T-helper 1 cell treated with Interleukin-12 subunit alpha and Interleukin-12 subunit beta and Interleukin-4 antibody, amounts not matched to agents 30 ng/mL and 1 ng/mL, for 36 hours (primary cell): ENCODE data around the gene KATNBL1. TPM values are rescaled to one million over a fixed set of nuclear protein-coding genes. Genes with fewer than 3 reads are reported as not detected.
"Not testable (repeated sequence)": the region's sequence is repeated elsewhere in the genome, so short reads cannot be mapped to it uniquely, and the experiment has no call there.

ENCODE experiments used
- intact Hi-C: fragments of 100-400 bp; cut with micrococcal nuclease; formaldehyde crosslinking; loops from one replicate; pipeline ENCODE4 v1.15.1; 2024
- total RNA-seq: library from RNA; stranded (reverse); gene quantifications from 2 replicates; pipeline ENCODE4 v1.2.3, GENCODE V29; 2022

The KATNBL1 gene
- total RNA-seq, 1 donor from 2014 or later = 40.3 TPM

DNA sequence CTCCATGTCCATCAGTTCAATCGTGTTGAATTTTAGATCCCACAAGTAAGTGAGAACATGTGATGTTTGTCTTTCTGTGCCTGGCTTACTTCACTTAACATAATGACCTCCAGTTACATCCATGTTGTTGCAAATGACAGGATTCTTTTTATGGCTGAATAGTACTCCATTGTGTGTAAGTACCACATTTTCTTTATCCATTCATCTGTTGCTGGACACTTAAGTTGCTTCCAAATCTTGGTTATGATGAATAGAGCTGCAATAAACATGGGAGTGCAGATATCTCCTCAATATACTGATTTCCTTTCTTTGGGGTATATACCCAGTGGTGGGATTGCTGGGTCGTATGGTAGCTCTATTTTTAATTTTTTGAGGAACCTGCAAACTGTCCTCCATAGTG lies 89.5 kb downstream of the KATNBL1 start:
- intact Hi-C loops = not testable (repeated sequence)

DNA sequence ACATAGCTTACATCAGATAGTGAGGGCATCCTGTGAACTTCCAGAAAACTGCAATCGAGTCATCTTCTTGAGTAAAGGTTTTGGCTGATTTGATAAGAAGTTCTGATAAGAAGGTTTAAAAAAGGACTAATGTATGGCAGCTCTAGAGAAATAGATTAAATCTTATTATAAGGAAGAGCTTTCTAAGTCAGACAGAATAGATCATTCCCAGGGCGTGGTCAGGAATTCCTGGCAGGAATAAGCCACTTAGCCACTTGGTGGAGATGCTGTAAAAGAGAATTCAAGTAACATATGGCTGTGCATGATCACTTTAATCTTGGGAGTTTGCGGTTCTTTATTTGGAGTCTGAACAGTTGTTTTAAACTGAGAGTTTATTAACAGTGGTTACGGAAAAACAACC lies 90.6 kb downstream of the KATNBL1 start:
- intact Hi-C loops = no loop called here

DNA sequence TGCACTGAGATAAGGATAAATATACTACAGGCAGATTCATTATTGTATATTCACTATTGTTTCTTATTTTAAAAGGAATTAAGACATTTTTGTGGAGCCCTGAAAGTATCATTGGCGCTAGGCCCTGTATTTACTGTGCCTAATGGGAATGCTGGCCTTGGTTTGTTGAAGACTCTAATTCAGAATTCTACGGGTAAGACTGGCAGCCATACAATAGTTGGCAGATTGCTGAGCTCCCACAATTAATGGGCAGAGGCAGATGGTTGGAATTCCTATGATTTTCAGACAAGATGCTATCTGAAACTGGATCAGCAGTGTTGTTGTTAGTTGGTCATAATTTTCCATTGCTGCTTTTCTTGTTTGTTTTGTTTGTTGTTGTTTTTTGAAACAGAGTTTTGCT lies 93.3 kb downstream of the KATNBL1 start:
- intact Hi-C loops = no loop called here

DNA sequence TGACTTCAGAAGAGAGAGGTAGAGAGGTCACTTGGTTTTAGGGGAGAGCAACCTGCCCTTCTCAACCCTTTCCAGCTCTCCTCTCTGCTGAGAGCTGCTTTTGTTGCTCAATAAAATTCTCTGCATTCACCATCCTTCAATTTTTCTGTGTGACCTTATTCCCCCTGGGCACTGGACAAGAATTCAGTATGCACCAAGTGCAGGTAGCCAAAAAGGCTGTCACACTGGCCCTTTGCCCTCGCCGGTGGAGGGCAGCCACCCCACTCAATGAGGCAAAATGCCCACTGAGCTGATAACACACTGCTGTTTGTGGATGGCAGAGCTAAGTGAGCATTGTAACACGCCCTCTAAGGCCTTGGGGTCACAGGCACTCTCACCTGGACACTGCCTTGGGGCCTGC lies 95.2 kb downstream of the KATNBL1 start:
- intact Hi-C loops = no loop called here

DNA sequence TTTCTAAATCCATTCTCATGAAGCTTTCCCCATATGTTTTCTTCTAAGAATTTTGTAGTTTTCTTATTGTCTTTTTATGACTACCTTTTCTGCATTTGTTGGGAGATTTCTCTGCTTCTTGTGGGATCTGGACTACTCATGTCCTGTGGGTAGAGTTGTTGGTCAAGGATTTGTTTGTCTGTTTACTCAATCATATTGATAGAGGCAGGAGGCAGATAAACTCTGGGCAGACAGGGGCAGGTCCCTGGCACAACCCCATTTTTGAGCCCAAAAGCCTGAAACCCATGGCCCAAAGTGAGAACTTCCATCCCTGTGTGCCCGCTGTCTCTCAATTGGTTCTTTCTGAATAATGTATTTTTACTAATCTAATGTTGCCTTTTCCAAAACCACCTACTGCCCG lies 95.7 kb downstream of the KATNBL1 start:
- intact Hi-C loops = no loop called here

DNA sequence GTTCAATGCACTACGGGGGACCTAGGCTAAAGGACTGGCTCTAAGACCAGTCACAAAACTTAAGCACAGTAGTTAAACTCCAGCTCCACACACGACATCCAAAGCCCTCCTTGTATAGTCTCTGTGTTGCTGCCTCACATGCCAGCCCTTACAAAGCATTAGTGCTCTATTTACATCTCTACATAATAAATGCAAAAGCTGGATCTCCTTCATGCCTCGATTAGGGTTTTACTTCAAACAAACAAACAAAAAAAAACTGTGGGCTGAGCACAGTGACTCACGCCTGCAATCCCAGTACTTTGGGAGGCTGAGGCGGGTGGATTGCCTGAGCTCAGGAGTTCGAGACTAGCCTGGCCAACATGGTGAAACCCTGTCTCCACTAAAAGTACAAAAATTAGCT lies 98.4 kb downstream of the KATNBL1 start:
- intact Hi-C loops = no loop called here

DNA sequence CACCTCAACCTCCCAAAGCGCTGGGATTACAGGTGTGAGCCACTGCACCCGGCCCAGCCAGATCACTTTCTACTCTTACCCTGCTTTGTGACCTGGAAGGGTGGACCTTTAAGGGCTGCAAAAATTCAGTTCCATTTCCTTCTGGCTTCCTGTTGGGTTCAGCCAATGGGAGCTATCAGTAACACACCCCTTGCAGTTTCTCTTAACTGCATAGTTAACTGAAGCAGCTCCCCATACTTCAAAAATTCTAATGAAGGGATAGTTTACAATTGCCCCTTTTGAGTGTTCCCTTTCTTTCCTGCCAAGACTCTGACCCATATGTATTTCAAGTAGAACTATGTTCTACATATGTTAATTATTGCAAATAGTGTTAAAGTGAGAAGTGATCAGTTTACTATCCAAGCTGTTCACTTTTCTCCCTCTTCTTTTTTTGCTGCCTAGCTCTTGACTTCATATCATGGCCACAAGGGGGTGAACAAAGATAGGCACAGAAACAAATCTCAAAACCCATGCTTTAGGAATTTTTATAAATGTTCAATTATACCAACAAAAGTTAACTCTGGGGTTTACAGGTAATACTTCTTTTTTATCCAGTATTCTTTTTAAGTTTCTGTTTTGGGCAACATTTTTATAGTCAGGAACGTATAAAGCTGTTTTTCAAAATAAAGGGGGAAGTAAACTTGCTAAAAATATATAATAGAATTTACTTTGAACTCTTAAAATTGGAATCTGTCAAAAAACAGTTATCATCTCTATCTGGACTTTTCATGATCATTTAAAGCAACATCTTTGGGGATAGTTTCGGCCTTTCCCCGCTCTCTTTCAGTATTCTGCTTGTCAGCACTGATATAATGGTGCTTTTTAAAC lies 99.9 kb downstream of the KATNBL1 start:
- intact Hi-C loops = loop anchor here (1.0 kb wide), 6 partner anchors 8 to 810 kb away; partner anchors contain the start of genes GOLGA8B, KATNBL1, LPCAT4 and PGBD4

DNA sequence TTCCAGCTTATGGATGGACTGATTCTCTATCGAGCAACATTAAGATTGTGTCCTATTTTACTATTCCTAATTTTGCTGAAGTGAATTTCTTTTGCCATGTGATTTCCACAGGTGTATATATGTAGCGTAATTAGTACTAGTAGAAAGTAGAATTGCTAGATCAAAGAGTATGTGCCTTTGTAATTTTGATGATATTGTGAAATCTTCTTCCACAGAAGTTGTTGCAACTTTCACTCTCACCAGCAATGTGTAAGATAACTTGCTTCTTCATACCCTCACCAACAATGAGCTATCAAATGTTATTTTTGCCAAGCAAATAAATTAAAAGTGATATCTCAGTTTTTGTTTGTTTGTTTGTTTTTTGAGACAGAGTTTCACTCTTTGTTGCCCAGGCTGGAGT lies 102.6 kb downstream of the KATNBL1 start:
- intact Hi-C loops = no loop called here

DNA sequence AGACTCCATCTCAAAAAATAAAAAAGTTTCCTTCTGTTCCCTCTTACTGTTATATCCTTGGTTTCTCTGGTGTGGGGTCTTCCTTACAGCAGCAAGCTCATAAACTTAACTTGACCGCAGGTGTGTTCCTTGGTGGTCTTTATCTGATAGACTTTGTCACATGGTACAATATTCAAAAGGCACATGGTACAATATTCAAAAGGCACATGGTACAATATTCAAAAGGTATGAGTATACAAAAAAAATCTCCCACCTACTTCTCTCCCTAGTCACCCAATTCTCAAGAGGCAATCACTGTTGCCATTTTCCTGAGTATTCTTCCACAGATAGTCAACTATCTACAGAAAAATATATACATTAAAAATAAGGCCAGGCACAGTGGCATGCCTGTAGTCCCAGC lies 103.5 kb downstream of the KATNBL1 start:
- intact Hi-C loops = no loop called here

DNA sequence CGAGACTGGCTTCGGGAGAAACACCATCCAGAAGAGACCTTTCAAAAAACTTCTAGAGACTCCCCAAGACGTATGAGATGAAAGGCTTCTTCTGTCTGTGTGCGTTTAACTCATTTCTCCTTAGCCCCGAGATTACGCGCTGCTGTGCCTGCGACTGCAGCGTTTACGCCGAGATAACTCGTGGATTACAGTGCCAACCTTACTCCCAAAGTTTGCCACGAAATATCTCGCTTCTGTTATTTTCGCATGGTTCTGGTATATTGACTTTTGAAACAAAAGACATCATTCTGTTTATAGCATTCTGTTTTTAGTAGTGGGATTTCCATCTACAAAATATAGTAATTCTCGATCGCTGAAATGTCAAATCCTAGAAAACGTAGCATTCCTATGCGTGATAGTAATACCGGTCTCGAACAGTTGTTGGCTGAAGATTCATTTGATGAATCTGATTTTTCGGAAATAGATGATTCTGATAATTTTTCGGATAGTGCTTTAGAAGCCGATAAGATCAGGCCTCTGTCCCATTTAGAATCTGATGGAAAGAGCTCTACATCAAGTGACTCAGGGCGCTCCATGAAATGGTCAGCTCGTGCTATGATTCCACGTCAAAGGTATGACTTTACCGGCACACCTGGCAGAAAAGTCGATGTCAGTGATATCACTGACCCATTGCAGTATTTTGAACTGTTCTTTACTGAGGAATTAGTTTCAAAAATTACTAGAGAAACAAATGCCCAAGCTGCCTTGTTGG lies 107.5 kb downstream of the KATNBL1 start:
- intact Hi-C loops = loop anchor here (1.0 to 2.0 kb wide), 12 partner anchors 8 to 886 kb away; partner anchors contain the start of genes AQR, AVEN, EMC4 and GOLGA8A

DNA sequence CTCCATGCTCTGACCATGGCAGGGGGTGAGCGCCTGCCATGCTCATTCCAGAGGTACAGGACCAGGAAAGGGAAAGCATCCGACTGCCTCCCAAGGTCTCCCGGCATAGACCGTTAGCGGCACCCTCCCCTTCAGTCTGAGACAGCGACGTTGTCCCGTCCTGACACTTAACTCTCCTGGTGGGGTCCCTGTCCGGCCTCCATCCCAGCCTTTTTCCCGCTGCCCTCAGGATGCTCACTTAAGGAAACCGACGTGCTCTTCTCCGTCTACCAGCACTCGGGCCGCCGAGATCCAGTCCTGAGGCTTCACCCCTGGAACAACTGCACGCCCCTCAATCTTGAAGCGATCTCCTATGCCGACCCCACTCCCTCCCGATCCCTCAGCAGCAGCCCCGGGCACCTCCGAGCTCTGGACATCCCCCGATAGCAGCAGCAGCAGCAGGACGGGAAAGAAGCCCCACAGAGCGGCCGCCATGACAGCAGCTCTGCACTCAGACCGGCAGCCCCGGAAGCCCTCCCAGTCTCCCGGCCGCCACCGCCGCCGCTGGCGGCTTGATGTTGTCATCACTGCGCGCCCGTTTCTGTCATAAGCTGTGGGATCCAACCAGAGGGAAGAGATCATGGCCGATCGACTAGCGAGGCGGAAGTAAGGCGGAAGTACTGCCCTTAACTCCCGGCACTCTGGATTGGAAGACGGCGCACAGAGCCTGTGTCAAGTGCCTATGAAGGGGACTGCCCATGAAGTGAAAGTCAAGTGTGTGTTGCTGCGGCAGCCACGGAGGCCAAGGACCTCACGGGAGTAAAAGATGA lies 108.3 kb downstream of the KATNBL1 start, which contains the start of the genes EMC7 and PGBD4:
TSS of gene EMC7 (minus strand) at position 497 of the 809 bp plus-strand sequence. CDS start at position 474, 23 bp downstream.
TSS of gene PGBD4 (plus strand) at position 718 of the 809 bp plus-strand sequence. CDS start 449 bp downstream, outside the sequence.
- intact Hi-C loops = loop anchor here (1.0 to 2.0 kb wide), 12 partner anchors 9 to 887 kb away; partner anchors contain the start of genes AQR, AVEN, EMC4 and GOLGA8A

DNA sequence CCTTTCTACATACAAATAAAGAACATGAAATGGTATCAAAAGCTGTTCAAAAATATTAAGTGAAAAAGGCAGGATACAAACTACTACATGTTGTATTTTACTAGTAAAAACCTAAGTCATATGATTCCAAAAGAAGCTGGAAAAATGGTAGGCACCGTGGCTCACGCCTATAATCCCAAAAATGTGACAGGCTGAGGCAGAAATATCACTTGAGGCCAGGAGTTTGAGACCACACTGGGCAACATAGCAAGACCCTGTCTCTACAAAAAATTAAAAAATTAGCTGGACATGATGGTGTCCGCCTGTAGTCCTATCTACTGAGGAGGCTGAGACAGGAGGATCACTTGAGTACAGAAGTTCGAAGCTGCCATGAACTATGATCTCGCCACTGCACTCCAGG lies 110.0 kb downstream of the KATNBL1 start:
- intact Hi-C loops = no loop called here

Other genes with a start within 250 kb of the KATNBL1 start
- gene CHRM5, start 241.6 kb downstream of the KATNBL1 start, total RNA-seq = not detected in 2 replicates
- 13.3 and 13.9 TPM in 2 replicates for gene AVEN, start 170.9 kb downstream of the KATNBL1 start, total RNA-seq
- 82.5 and 84.9 TPM in 2 replicates for gene EMC7, start 108.2 kb downstream of the KATNBL1 start, total RNA-seq
- 3.8 TPM in 2 replicates for gene PGBD4, start 108.0 kb downstream of the KATNBL1 start, total RNA-seq
- 89.2 and 89.3 TPM in 2 replicates for gene EMC4, start 14.9 kb upstream of the KATNBL1 start, total RNA-seq
- 37.2 and 41.4 TPM in 2 replicates for gene SLC12A6, start 127.7 kb upstream of the KATNBL1 start, total RNA-seq
- gene NOP10, start 133.0 kb upstream of the KATNBL1 start, total RNA-seq = 211 and 220 TPM in 2 replicates
- gene NUTM1, start 133.2 kb upstream of the KATNBL1 start, total RNA-seq = not detected in 2 replicates
- gene LPCAT4, start 157.1 kb upstream of the KATNBL1 start, total RNA-seq = 87.8 and 88.5 TPM in 2 replicates
- 324 and 336 TPM in 2 replicates for gene GOLGA8A, start 227.7 kb upstream of the KATNBL1 start, total RNA-seq